GM23338 (cell line): ENCODE measurements around the gene SP2. TPM values are rescaled to one million over a fixed set of nuclear protein-coding genes. Genes with fewer than 3 reads are reported as not detected.

ENCODE experiments used
- ATAC-seq: fragments of 200-7000 bp; cut with Tn5 transposase; 3 replicates; pipeline ENCODE4 v1.9.1; 2020
- DNase-seq: peaks from one replicate; pipeline ENCODE4 v3.0.0-alpha.2; 2015; ENCODE audit warnings: low spot score
- H2AFZ ChIP-seq: fragments of 200-600 bp; sonication (generic); 2 replicates; pipeline ENCODE4 v1.8.0; 2016; ENCODE audit warnings: antibody characterized with exemption, mild to moderate bottlenecking, moderate library complexity
- H3F3A ChIP-seq: fragments of 200-600 bp; sonication (generic); replicated peaks from 2 replicates; pipeline ENCODE4 v1.8.0; 2017; ENCODE audit warnings: antibody characterized with exemption, mixed run types, low read depth
- H3K27ac ChIP-seq: fragments of 200-600 bp; sonication (generic); 2 replicates; pipeline ENCODE4 v1.6.1; 2016; ENCODE audit warnings: low read depth
- H3K27me3 ChIP-seq: fragments of 200-600 bp; sonication (generic); 2 replicates; pipeline ENCODE4 v1.8.0; 2016; ENCODE audit warnings: mild to moderate bottlenecking, mixed run types, moderate library complexity; ENCODE audit not compliant: insufficient read depth
- H3K36me3 ChIP-seq: fragments of 200-600 bp; sonication (generic); 2 replicates; pipeline ENCODE4 v1.8.0; 2016; ENCODE audit warnings: mild to moderate bottlenecking; ENCODE audit not compliant: insufficient read depth
- H3K4me1 ChIP-seq: fragments of 200-600 bp; sonication (generic); 2 replicates; pipeline ENCODE4 v1.8.0; 2016; ENCODE audit warnings: mild to moderate bottlenecking, moderate library complexity; ENCODE audit not compliant: insufficient read depth
- H3K4me2 ChIP-seq: fragments of 200-600 bp; sonication (generic); 2 replicates; pipeline ENCODE4 v1.7.1; 2017; ENCODE audit warnings: mixed run types
- H3K4me3 ChIP-seq: fragments of 200-600 bp; sonication (generic); 2 replicates; pipeline ENCODE4 v1.6.1; 2016; ENCODE audit warnings: mixed run types
- H3K79me2 ChIP-seq: fragments of 200-600 bp; sonication (generic); replicated peaks from 2 replicates; pipeline ENCODE4 v1.8.0; 2017; ENCODE audit warnings: mild to moderate bottlenecking; ENCODE audit not compliant: insufficient read depth
- H3K9me2 ChIP-seq: fragments of 200-600 bp; sonication (generic); 2 replicates; pipeline ENCODE4 v1.8.0; 2017; ENCODE audit not compliant: insufficient read depth
- H4K20me1 ChIP-seq: fragments of 200-600 bp; sonication (generic); replicated peaks from 2 replicates; pipeline ENCODE4 v1.8.0; 2017; ENCODE audit warnings: mild to moderate bottlenecking; ENCODE audit not compliant: insufficient read depth
- H3K27ac Mint-ChIP-seq: 2 replicates; pipeline ENCODE4 v1.8.0; 2020; ENCODE audit warnings: inconsistent platforms, mild to moderate bottlenecking, moderate library complexity, mixed read lengths
- H3K27me3 Mint-ChIP-seq: 3 replicates; pipeline ENCODE4 v1.8.0; 2022; ENCODE audit warnings: low read depth, mild to moderate bottlenecking, moderate library complexity, mixed read lengths, inconsistent platforms; ENCODE audit not compliant: insufficient read depth, poor library complexity
- H3K36me3 Mint-ChIP-seq: 3 replicates; pipeline ENCODE4 v1.8.0; 2021; ENCODE audit warnings: low read depth, mild to moderate bottlenecking, inconsistent platforms, moderate library complexity, mixed read lengths
- H3K4me1 Mint-ChIP-seq: 3 replicates; pipeline ENCODE4 v1.8.0; 2020; ENCODE audit warnings: mild to moderate bottlenecking, inconsistent platforms, mixed read lengths
- H3K4me3 Mint-ChIP-seq: 3 replicates; pipeline ENCODE4 v1.8.0; 2021; ENCODE audit warnings: moderate library complexity, mild to moderate bottlenecking, inconsistent platforms, mixed read lengths
- H3K9me3 Mint-ChIP-seq: 3 replicates; pipeline ENCODE4 v1.8.0; 2020; ENCODE audit warnings: moderate library complexity, mild to moderate bottlenecking, inconsistent platforms, mixed read lengths
- CTCF ChIP-seq, 2 experiments: fragments of 200-600 bp in 1 of 2; sonication (generic) in 1 of 2; conservative IDR thresholded peaks; 2 replicates each; pipeline versions ENCODE4 v1.5.1 to v1.6.1; 2016 to 2017; ENCODE audit warnings: antibody characterized with exemption in 2 of 2, low read depth in 2 of 2, mild to moderate bottlenecking in 2 of 2, moderate library complexity in 1 of 2
- ETS1 ChIP-seq: IDR thresholded peaks from 2 replicates; pipeline ENCODE4 v1.6.1; 2016; ENCODE audit warnings: antibody characterized with exemption
- EZH2phosphoT487 ChIP-seq: fragments of 200-600 bp; sonication (generic); IDR thresholded peaks from one replicate; pipeline ENCODE4 v1.8.1; 2018; ENCODE audit warnings: antibody characterized with exemption; ENCODE audit not compliant: unreplicated experiment
- JUNB ChIP-seq: IDR thresholded peaks from one replicate; pipeline ENCODE4 v1.6.1; 2016; ENCODE audit warnings: antibody characterized with exemption; ENCODE audit not compliant: unreplicated experiment
- NANOG ChIP-seq: IDR thresholded peaks from 2 replicates; pipeline ENCODE4 v1.6.1; 2016; ENCODE audit warnings: antibody characterized with exemption, borderline replicate concordance
- REST ChIP-seq: IDR thresholded peaks from one replicate; pipeline ENCODE4 v1.6.1; 2018; ENCODE audit warnings: antibody characterized with exemption; ENCODE audit not compliant: unreplicated experiment
- STAT1 ChIP-seq: IDR thresholded peaks from one replicate; pipeline ENCODE4 v1.6.1; 2016; ENCODE audit warnings: antibody characterized with exemption; ENCODE audit not compliant: unreplicated experiment
- ZNF331 ChIP-seq: fragments of 250-450 bp; sonication (Bioruptor Pico); IDR thresholded peaks from 2 replicates; pipeline ENCODE4 v1.5.0; 2020; ENCODE audit warnings: low read depth, mild to moderate bottlenecking, moderate library complexity
- polyA plus RNA-seq: library from polyadenylated mRNA; unstranded; fragments of >200 nt; fragmentation: Nextera tagmentation; extraction: Ambion mirVana; gene quantifications from 2 replicates; pipeline ENCODE4 v1.2.1, GENCODE V29; 2016
- total RNA-seq: library from RNA; depleted of rRNA; stranded (reverse); fragments of >200 nt; shearing (Covaris generic); gene quantifications from 2 replicates; pipeline ENCODE4 v1.2.3, GENCODE V29; 2014; rRNA removed

Gene SP2
- total and polyA plus RNA-seq, 2 experiments from 2014 or later = 6.0 to 12.9 TPM

- TF ChIP-seq REST = no peak
- no peak for TF ChIP-seq ZNF331 (CRISPR knock-in tag)
- TF ChIP-seq ETS1 = no peak
- no peak for TF ChIP-seq EZH2phosphoT487
- no peak for TF ChIP-seq STAT1
- TF ChIP-seq JUNB = no peak
These were observed 79.8 kb downstream of the SP2 start (continued) for GRCh38 chr17:47975823-47976205.

GRCh38 chr17:47978324-47978723 is 82.3 kb downstream of the SP2 start:
- H3K27ac Mint-ChIP-seq = no peak overlapping the region

More at GRCh38 chr17:47978324-47978723, 82.3 kb downstream of the SP2 start:
- Mint-ChIP-seq H3K4me3 (no peak overlapping the region), H3K4me1 (no peaks in the 10 kb centered on the region; the same call in 2 of the 3 replicates), H3K36me3 (peaks cover 83% of the 10 kb centered on the region), H3K27me3 (peaks cover 8% of the 10 kb centered on the region), H3K9me3 (no peaks in the 10 kb centered on the region; the same call in 2 of the 3 replicates)
- DNase-seq (peak; percentile 95), ATAC-seq (peak; percentile 99)
- H3K27ac ChIP-seq = no peak overlapping the region
- no peaks in the 10 kb centered on the region for H3K27me3 ChIP-seq
- H3K4me3 ChIP-seq = no peak overlapping the region
- peaks cover 17% of the 10 kb centered on the region; the same call in 1 of the 2 replicates for H3K36me3 ChIP-seq
- TF ChIP-seq CTCF (conservative IDR thresholded peaks at IDR 0.05; ENCODE audit: low read depth in 2 of 2) (peak; percentile 89 to 94), NANOG (no peak)
- H4K20me1 ChIP-seq = peaks cover 4% of the 10 kb centered on the region
- no peaks in the 10 kb centered on the region for H3K4me1 ChIP-seq
- H3F3A ChIP-seq = 0 out of 2 replicates have a peak, but pooled peaks cover 3% of the 10 kb centered on the region
- no peak overlapping the region for H3K4me2 ChIP-seq
- no peaks in the 10 kb centered on the region for H3K9me2 ChIP-seq
- H3K79me2 ChIP-seq = no peaks in the 10 kb centered on the region
- H2AFZ ChIP-seq = no peak overlapping the region

Other genes starting within 250 kb of the SP2 start
- 526 and 599 TPM in 2 replicates for gene KPNB1, start 246.3 kb upstream of the SP2 start, total RNA-seq
- gene KPNB1, start 246.3 kb upstream of the SP2 start, polyA plus RNA-seq = 219 and 274 TPM in 2 replicates
- 10.6 and 12.1 TPM in 2 replicates for gene TBKBP1, start 202.1 kb upstream of the SP2 start, total RNA-seq
- gene TBKBP1, start 202.1 kb upstream of the SP2 start, polyA plus RNA-seq = 2.2 and 2.5 TPM in 2 replicates
- not detected in 2 replicates for gene TBX21, start 163.0 kb upstream of the SP2 start, total RNA-seq
- not detected in 2 replicates for gene TBX21, start 163.0 kb upstream of the SP2 start, polyA plus RNA-seq
- gene OSBPL7, start 74.4 kb upstream of the SP2 start, total RNA-seq = 8.1 and 9.8 TPM in 2 replicates
- gene OSBPL7, start 74.4 kb upstream of the SP2 start, polyA plus RNA-seq = 3.4 and 3.7 TPM in 2 replicates
- 74.7 and 75.8 TPM in 2 replicates for gene MRPL10, start 64.7 kb upstream of the SP2 start, total RNA-seq
- 50.2 and 53.5 TPM in 2 replicates for gene MRPL10, start 64.7 kb upstream of the SP2 start, polyA plus RNA-seq
- 0.35 TPM in 1 of 2 replicates, not detected in the other for gene LRRC46, start 64.6 kb upstream of the SP2 start, total RNA-seq
- gene LRRC46, start 64.6 kb upstream of the SP2 start, polyA plus RNA-seq = 0.14 and 0.18 TPM in 2 replicates
- gene SCRN2, start 55.0 kb upstream of the SP2 start, total RNA-seq = 39.1 and 40.6 TPM in 2 replicates
- 44.0 and 45.5 TPM in 2 replicates for gene SCRN2, start 55.0 kb upstream of the SP2 start, polyA plus RNA-seq
- gene SP6, start 45.1 kb upstream of the SP2 start, total RNA-seq = 0.82 and 1.0 TPM in 2 replicates
- 0.13 and 0.23 TPM in 2 replicates for gene SP6, start 45.1 kb upstream of the SP2 start, polyA plus RNA-seq
- 12.7 and 21.8 TPM in 2 replicates for gene PNPO, start 45.3 kb downstream of the SP2 start, total RNA-seq
- gene PNPO, start 45.3 kb downstream of the SP2 start, polyA plus RNA-seq = 3.9 and 5.0 TPM in 2 replicates
- not detected in 2 replicates for gene PRR15L, start 61.6 kb downstream of the SP2 start, total RNA-seq
- gene PRR15L, start 61.6 kb downstream of the SP2 start, polyA plus RNA-seq = 0.57 and 0.66 TPM in 2 replicates
- 67.0 and 106 TPM in 2 replicates for gene CDK5RAP3, start 74.9 kb downstream of the SP2 start, total RNA-seq
- 78.9 and 92.6 TPM in 2 replicates for gene CDK5RAP3, start 74.9 kb downstream of the SP2 start, polyA plus RNA-seq
- not detected in 2 replicates for gene COPZ2, start 141.6 kb downstream of the SP2 start, total RNA-seq
- not detected in 2 replicates for gene COPZ2, start 141.6 kb downstream of the SP2 start, polyA plus RNA-seq
- gene NFE2L1, start 152.1 kb downstream of the SP2 start, total RNA-seq = 138 and 157 TPM in 2 replicates
- gene NFE2L1, start 152.1 kb downstream of the SP2 start, polyA plus RNA-seq = 39.9 and 49.9 TPM in 2 replicates
- gene CBX1, start 205.2 kb downstream of the SP2 start, total RNA-seq = 113 and 127 TPM in 2 replicates
- 223 and 243 TPM in 2 replicates for gene CBX1, start 205.2 kb downstream of the SP2 start, polyA plus RNA-seq
- gene SNX11, start 211.5 kb downstream of the SP2 start, total RNA-seq = 13.7 and 16.3 TPM in 2 replicates
- gene SNX11, start 211.5 kb downstream of the SP2 start, polyA plus RNA-seq = 7.9 and 8.0 TPM in 2 replicates